IPS-NIHi11 (cell line): Measurements from ENCODE around the gene GAGE10.
"Not testable (repeated sequence)": the region's sequence is repeated elsewhere in the genome, so short reads cannot be mapped to it uniquely, and the experiment has no call there.

ENCODE experiments used
- DNase-seq: peaks from one replicate; pipeline ENCODE4 v3.0.0; 2012; ENCODE audit warnings: mixed read lengths, low spot score

Gene GAGE10

DNA sequence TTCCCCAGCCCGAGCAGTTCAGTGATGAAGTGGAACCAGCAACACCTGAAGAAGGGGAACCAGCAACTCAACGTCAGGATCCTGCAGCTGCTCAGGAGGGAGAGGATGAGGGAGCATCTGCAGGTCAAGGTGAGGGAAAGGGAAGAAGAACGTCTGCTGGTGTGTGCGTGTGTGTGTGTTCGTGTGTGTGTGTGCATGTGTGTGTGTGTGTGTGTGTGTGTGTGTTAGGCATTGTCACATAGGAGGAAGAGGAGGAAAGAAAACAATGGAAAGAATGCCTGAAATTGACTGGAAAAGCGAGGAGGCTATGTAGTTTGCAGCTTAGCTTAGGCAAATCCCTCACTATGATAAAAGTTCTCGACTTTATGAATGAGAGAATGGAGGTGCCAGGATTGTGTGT is 20.3 kb downstream of the GAGE10 start:
- not testable (repeated sequence) for DNase-seq

GRCh38 chrX:49330421-49330820 is 27.0 kb downstream of the GAGE10 start:
- not testable (repeated sequence) for DNase-seq

DNA sequence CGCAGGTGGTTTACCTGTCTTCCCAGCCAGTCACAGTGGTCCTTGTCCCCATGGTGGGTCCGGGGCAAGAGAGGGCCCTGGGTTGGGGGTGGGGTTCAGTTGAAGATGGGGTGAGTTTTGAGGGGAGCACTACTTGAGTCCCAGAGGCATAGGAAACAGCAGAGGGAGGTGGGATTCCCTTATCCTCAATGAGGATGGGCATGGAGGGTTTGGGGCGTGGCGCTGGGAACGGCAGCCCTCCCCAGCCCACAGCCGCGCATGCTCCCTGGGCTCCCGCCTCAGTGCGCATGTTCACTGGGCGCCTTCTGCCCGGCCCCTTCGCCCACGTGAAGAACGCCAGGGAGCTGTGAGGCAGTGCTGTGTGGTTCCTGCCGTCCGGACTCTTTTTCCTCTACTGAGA is 27.8 kb downstream of the GAGE10 start, which contains the start of gene GAGE13:
TSS of gene GAGE13 (plus strand) at position 301 of the 400 bp plus-strand sequence. CDS start 1,156 bp downstream, outside the sequence.
- DNase-seq, result not testable (repeated sequence)

- DNase-seq, result not testable (repeated sequence)
Observed at GRCh38 chrX:49331841-49332240, 28.4 kb downstream of the GAGE10 start.

- DNase-seq, result not testable (repeated sequence)
Observed at GRCh38 chrX:49341449-49341848, 38.0 kb downstream of the GAGE10 start.

- DNase-seq, result not testable (repeated sequence)
Observed at GRCh38 chrX:49344496-49345175, 41.2 kb downstream of the GAGE10 start.

DNA sequence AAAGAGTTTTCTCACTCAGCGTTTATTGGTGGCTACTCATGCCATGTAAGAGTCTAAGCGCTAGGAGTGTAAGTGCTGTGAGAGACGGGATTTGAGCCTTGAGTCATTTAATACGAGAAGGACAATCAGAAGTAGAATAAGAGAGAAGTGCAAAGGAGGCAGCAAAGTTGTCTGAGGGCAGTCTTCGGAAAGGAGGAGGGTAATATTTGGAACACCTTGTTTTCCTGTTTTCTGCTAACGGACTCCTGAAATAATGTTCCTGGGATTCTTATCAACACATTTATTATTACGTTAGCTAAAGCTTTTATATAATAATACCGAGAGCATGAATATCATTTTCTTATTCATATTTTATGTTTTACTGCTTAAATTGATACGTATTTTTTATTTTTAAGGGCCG is 42.0 kb downstream of the GAGE10 start:
- DNase-seq, result not testable (repeated sequence)

DNA sequence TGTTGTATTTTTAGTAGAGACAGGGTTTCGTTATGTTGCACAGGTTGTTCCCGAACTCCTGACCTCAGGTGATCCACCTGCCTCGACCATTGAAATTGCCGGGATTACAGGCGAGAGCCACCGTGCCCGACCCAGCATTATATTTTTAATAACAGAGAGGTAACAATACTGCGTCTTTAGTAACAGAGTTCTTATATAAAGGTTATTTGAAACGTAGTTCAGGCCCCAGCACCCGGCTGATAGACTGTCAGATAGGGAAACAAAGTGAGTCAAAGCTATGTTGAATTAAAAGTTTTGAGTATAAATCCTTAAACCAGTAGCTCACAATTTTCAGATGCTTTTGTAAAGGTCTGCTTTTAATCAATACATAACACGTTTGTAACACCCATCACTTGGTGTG is 42.7 kb downstream of the GAGE10 start:
- not testable (repeated sequence) for DNase-seq
